HepG2 (cell line): ENCODE data around the gene STK39. TPM values are rescaled to one million over a fixed set of nuclear protein-coding genes. Genes with fewer than 3 reads are reported as not detected.

Experiments
- ARID3A ChIP-seq: IDR thresholded peaks from 2 replicates; pipeline ENCODE4 v1.6.1; 2012; ENCODE audit warnings: low read depth, low read length, improper control_type of control experiment
- CREB1 ChIP-seq, 2 experiments: fragments of 450-650 bp in 1 of 2; IDR thresholded peaks; 2 replicates each; pipeline ENCODE4 v1.6.1; 2016 to 2017; ENCODE audit warnings: control low read depth in 1 of 2, mild to moderate bottlenecking in 1 of 2, missing compliant biosample characterization in 1 of 2, missing genetic modification characterization in 1 of 2
- EP300 ChIP-seq, 3 experiments: sonication (generic) in 1 of 3; formaldehyde crosslinking in 1 of 3; IDR thresholded peaks; 2 replicates each; pipeline versions ENCODE4 v1.5.1 to v1.6.1; 2011 to 2020; ENCODE audit warnings: low read depth in 2 of 3, low read length in 2 of 3, borderline replicate concordance in 1 of 3, improper control_type of control experiment in 1 of 3, mild to moderate bottlenecking in 1 of 3, missing genetic modification reagents in 1 of 3, moderate library complexity in 1 of 3
- FOSL2 ChIP-seq: sonication (generic); formaldehyde crosslinking; IDR thresholded peaks from 2 replicates; pipeline ENCODE4 v1.4.0; 2020; ENCODE audit warnings: missing genetic modification reagents
- FOXA1 ChIP-seq, 2 experiments: fragments of 450-650 bp in 1 of 2; sonication (generic) in 1 of 2; formaldehyde crosslinking in 1 of 2; IDR thresholded peaks; 2 replicates each; pipeline versions ENCODE4 v1.4.0 to v1.6.1; 2016 to 2020; ENCODE audit warnings: missing genetic modification reagents in 1 of 2
- MED1 ChIP-seq: sonication (generic); formaldehyde crosslinking; IDR thresholded peaks from 2 replicates; pipeline ENCODE4 v1.4.0; 2020; ENCODE audit warnings: missing genetic modification reagents
- SKI ChIP-seq: fragments of 450-650 bp; IDR thresholded peaks from one replicate; pipeline ENCODE4 v1.6.1; 2018; ENCODE audit warnings: mild to moderate bottlenecking; ENCODE audit not compliant: partially characterized antibody
- ZFP62 ChIP-seq: sonication (generic); formaldehyde crosslinking; IDR thresholded peaks from 2 replicates; pipeline ENCODE4 v1.4.0; 2020; ENCODE audit warnings: missing genetic modification reagents
- ZNF329 ChIP-seq: sonication (generic); formaldehyde crosslinking; IDR thresholded peaks from 2 replicates; pipeline ENCODE4 v1.9.0; 2021; ENCODE audit warnings: low read depth, mild to moderate bottlenecking, missing genetic modification reagents
- ZNF354B ChIP-seq: sonication (generic); formaldehyde crosslinking; IDR thresholded peaks from 2 replicates; pipeline ENCODE4 v1.8.0; 2022; ENCODE audit warnings: mild to moderate bottlenecking, missing genetic modification reagents
- ZNF407 ChIP-seq: sonication (generic); formaldehyde crosslinking; IDR thresholded peaks from one replicate; pipeline ENCODE4 v1.5.1; 2020; ENCODE audit warnings: mild to moderate bottlenecking, missing genetic modification reagents; ENCODE audit errors: not compliant biosample characterization
- ZNF44 ChIP-seq: sonication (generic); formaldehyde crosslinking; IDR thresholded peaks from 2 replicates; pipeline ENCODE4 v1.5.1; 2020; ENCODE audit warnings: mild to moderate bottlenecking, missing genetic modification reagents
- ZNF562 ChIP-seq: sonication (generic); formaldehyde crosslinking; IDR thresholded peaks from 2 replicates; pipeline ENCODE4 v1.8.0; 2022; ENCODE audit warnings: missing genetic modification reagents, borderline replicate concordance
- ZNF652 ChIP-seq: IDR thresholded peaks from 2 replicates; pipeline ENCODE4 v1.6.1; 2016; ENCODE audit warnings: low read depth, borderline replicate concordance
- ZNF780A ChIP-seq: sonication (generic); formaldehyde crosslinking; IDR thresholded peaks from 2 replicates; pipeline ENCODE4 v1.8.0; 2022; ENCODE audit warnings: mild to moderate bottlenecking, missing genetic modification reagents, moderate library complexity
- ZSCAN5A ChIP-seq: sonication (generic); formaldehyde crosslinking; IDR thresholded peaks from 2 replicates; pipeline ENCODE4 v1.8.0; 2022; ENCODE audit warnings: mild to moderate bottlenecking, missing genetic modification reagents, borderline replicate concordance
- polyA plus RNA-seq, 8 experiments: library from polyadenylated mRNA; depleted of rRNA in 3 of 8; stranded (reverse) in 7 of 8; unstranded in 1 of 8; fragments of >200 nt; fragmentation: Illumina TruSeq in 4 of 8; extraction: Trizol in 4 of 8; gene quantifications; 2 replicates each; pipeline versions ENCODE4 v1.2.1 to v1.2.3, GENCODE V29; 2011 to 2016; ENCODE audit warnings: low read depth in 4 of 8, missing spikeins in 1 of 8, mixed read lengths in 1 of 8; ENCODE audit not compliant: insufficient read depth in 1 of 8
- total RNA-seq, 5 experiments: library from RNA; depleted of rRNA; stranded (reverse); fragments of >200 nt; fragmentation: Illumina TruSeq; extraction: Trizol; gene quantifications; 2 replicates each; pipeline ENCODE4 v1.2.3, GENCODE V29; 2016; ENCODE audit warnings: low read depth in 1 of 5

Gene STK39
- total and polyA plus RNA-seq, 2 of the 13 experiments (the other 11 are each of a cell fraction or from before 2014, with no cell fraction given): 27.3 to 38.4 TPM

GRCh38 chr2:168198476-168199207 lies 48.8 kb downstream of the STK39 start (continued):
- TF ChIP-seq CREB1 (IDR thresholded peaks at IDR 0.05): no peak
- 0 out of 2 replicates have a peak, but pooled peaks have one; percentile 27 for TF ChIP-seq CREB1 (CRISPR knock-in tag; IDR thresholded peaks at IDR 0.05)
- no peak for TF ChIP-seq ZFP62 (CRISPR knock-in tag)
- peak; percentile 41; the same call in 1 of the 2 replicates for TF ChIP-seq MED1 (CRISPR knock-in tag)
- TF ChIP-seq ZNF780A (CRISPR knock-in tag): no peak
- TF ChIP-seq ZNF562: no peak
- no peak for TF ChIP-seq FOXA1 (IDR thresholded peaks at IDR 0.05)
- TF ChIP-seq FOXA1 (CRISPR knock-in tag; IDR thresholded peaks at IDR 0.05): 0 out of 2 replicates have a peak, but pooled peaks have one; percentile 21
- TF ChIP-seq ZNF354B (CRISPR knock-in tag): no peak
- no peak for TF ChIP-seq ZNF652 (CRISPR knock-in tag)
- TF ChIP-seq ZNF407: no peak
- peak; percentile 75 for TF ChIP-seq FOSL2 (CRISPR knock-in tag)
- peak; percentile 86 for TF ChIP-seq ARID3A
- TF ChIP-seq ZSCAN5A (CRISPR knock-in tag): no peak
- peak in 1 of 2 experiments; percentile 32; a peak in 1 of 4 replicates for TF ChIP-seq EP300 (IDR thresholded peaks at IDR 0.05; ENCODE audit: low read depth in 2 of 2, low read length in 2 of 2)
- TF ChIP-seq EP300 (CRISPR knock-in tag; IDR thresholded peaks at IDR 0.05; ENCODE audit: borderline replicate concordance): no peak
- TF ChIP-seq SKI: no peak
- TF ChIP-seq ZNF44: no peak
- TF ChIP-seq ZNF329: no peak
